Astrocyte of the cerebellum (primary cell): Measurements from ENCODE around the gene CSNK1A1.
A peak's percentile ranks its signal among the peaks of the same experiment; 100 is the strongest.

Source experiments
- DNase-seq: peaks from one replicate; pipeline ENCODE4 v3.0.0-alpha.2; 2011; ENCODE audit warnings: low read depth
- H3K4me3 ChIP-seq: 2 replicates; pipeline ENCODE4 v1.5.1; 2011; ENCODE audit warnings: mild to moderate bottlenecking, low read depth, low read length, moderate library complexity
- CTCF ChIP-seq: IDR thresholded peaks from 2 replicates; pipeline ENCODE4 v1.5.1; 2012; ENCODE audit warnings: low read length, low read depth, moderate library complexity, mild to moderate bottlenecking; ENCODE audit errors: missing control alignments
- in situ Hi-C: cut with HindIII; loops from 2 replicates; pipeline ENCODE4 v1.10.0; 2017; ENCODE audit warnings: low sequenced_read_pairs

CSNK1A1 gene

GRCh38 chr5:149561848-149562247 is 10.6 kb upstream of the CSNK1A1 start:
- in situ Hi-C loops: no loop called here
- no peak overlapping the region for H3K4me3 ChIP-seq
- TF ChIP-seq CTCF: no peak
- peak; percentile 93 for DNase-seq

GRCh38 chr5:149559706-149560105 is 8.5 kb upstream of the CSNK1A1 start:
- DNase-seq: no peak
- no peak for TF ChIP-seq CTCF
- H3K4me3 ChIP-seq: no peak overlapping the region
- in situ Hi-C loops: no loop called here

- H3K4me3 ChIP-seq: no peak overlapping the region
- no peak for DNase-seq
- in situ Hi-C loops: no loop called here
- TF ChIP-seq CTCF: no peak
Observed at GRCh38 chr5:149552553-149553160, 1.4 kb upstream of the CSNK1A1 start.

GRCh38 chr5:149552038-149552494 is 827 bp upstream of the CSNK1A1 start:
- DNase-seq: no peak
- peak overlapping the region; percentile 100 for H3K4me3 ChIP-seq
- TF ChIP-seq CTCF: no peak
- in situ Hi-C loops: no loop called here

GRCh38 chr5:149550594-149551226 is 529 bp downstream of the CSNK1A1 start:
- peak overlapping the region; percentile 100 for H3K4me3 ChIP-seq
- no peak for DNase-seq
- in situ Hi-C loops: no loop called here
- no peak for TF ChIP-seq CTCF

- no peak for TF ChIP-seq CTCF
- peak overlapping the region; percentile 100 for H3K4me3 ChIP-seq
- DNase-seq: peak; percentile 57
- in situ Hi-C loops: no loop called here
Observed at GRCh38 chr5:149550268-149550583, 1.0 kb downstream of the CSNK1A1 start.
